ENCODE measurements around the gene BPIFB3.

- TF ChIP-seq POLR2A (IDR thresholded peaks at IDR 0.05) (no peak), CTCF (IDR thresholded peaks at IDR 0.05) (no peak)
Measured at GRCh38 chr20:33072813-33073212, 19.1 kb downstream of the BPIFB3 start.

Measured in heart left ventricle (tissue), 13 donors.